ENCODE data around the gene GNA15.

Gene GNA15

DNA sequence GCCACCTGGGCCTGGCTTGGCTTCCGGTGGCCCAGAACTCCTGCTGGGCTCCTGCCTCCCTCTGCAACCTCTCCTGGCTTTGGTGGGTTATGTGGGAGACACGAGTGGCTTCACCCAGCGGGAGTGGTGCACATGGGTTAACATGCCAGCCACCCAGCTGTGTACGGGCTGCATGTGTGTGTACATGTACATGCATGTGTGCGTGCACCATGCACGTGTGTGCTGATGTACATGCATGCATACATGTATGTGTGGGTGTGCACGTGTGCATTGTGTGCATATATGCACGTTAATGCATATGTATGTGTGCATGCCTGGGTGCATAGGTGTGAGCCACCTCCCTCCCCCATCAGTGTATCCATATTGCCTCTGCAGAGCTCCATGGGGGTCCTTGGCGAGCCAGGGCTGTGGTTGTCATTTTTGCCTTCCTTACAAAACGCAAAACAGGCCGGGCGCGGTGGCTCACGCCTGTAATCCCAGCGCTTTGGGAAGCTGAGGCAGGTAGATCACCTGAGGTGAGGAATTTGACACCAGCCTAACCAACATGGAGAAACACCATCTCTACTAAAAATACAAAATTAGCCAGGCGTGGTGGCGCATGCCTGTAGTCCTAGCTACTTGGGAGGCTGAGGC lies 29.2 kb upstream of the GNA15 start:
- FAIRE-seq = no peak

GRCh38 chr19:3107658-3108057 lies 28.2 kb upstream of the GNA15 start:
- FAIRE-seq = no peak

DNA sequence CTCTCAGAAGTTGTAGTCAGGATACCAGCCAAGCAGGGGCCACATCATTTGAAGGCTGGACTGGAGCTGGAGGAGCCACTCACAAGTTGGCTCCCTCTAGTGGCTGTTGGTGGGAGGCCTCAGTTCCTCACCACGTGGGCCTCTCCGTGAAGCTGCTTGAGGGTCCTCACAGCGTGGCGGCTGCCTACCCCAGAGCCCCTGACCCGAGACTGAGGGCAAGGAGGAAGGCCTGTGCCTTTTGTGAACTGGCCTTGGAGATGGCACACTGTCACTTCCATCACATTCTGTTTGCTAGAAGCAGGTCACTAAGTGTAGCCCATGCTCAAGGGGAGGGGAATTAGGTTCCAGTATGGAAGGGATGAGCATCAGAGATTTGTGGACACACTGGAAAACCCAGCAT lies 27.1 kb upstream of the GNA15 start:
- no peak for FAIRE-seq

DNA sequence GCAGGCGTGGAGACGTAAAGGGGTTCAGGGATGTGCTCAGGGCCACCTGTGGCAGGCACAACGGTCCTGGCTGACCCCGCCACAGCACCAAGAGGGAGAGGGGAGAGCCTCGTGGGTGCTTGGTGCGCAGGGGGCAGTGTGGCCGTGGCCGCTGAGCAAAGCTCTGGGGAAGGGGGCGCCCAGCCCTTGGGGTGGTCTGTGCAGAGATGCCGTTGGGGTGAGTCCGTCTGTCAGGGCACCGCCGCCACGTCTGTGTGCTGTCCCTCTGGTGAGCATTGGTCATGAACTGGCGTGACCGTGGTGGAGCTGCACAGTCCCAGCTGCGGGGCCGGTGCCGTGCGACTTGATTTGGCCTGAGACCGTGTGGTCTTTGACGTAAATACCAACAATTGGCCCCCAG lies 26.3 kb upstream of the GNA15 start:
- no peak for FAIRE-seq

DNA sequence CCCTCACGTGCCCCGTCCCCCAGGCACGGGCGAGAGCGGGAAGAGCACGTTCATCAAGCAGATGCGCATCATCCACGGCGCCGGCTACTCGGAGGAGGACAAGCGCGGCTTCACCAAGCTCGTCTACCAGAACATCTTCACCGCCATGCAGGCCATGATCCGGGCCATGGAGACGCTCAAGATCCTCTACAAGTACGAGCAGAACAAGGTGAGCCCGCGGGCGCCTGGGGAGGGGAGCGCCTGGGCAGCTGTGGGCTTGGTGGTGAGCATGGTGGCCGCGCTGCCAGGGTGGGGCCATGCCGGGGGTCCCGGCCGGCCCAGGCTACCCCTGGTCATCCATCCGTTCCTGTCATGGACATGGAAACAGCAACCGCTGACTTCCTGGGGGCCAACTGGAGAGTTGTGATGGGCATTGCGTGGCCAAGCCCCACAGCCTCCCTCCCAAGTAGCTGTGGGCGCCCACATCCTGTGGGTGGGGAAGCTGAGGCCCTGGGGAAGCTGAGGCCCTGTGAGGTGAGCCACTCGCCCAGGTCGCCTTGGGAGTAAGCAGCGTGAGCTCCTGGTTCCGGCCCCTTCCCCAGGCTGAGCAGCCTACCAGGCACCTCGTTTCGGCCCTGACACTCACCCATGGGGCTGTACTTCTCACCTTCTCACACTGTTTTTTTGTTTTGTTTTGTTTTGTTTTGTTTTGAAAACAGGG lies 25.6 kb upstream of the GNA15 start:
- no peak for FAIRE-seq

DNA sequence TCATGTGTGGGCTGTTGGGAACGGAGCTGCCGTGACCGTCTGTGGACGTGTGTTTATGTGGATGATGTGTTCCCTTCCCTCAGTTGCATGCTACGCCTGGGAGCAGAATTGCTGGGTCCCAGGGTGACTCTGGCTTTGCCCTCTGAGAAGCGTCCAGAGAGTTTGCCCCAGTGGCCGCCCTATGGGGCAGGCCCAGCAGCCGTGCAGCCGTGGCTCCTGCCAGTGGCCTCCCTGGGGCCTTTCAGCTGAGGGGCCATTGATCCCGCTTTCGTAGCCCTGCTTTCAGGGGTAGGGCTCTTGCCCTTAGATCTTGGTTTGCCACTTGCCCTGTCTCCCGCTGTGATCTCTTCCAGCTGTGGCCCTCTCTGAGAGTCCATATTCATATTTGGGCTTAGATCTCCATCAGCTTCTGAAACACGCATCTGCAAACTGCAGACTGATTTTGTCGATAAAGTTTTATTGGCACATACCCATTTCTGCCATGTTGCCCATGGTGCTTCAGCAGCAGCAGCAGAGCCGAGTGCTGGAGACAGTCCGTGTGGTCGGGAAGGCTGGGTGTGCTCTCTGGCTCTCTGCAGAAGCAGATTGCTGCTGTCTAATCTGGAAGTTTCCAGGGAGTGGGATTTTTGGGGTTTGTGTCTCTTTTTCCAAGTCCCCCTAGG lies 24.1 kb upstream of the GNA15 start:
- no peak for FAIRE-seq

DNA sequence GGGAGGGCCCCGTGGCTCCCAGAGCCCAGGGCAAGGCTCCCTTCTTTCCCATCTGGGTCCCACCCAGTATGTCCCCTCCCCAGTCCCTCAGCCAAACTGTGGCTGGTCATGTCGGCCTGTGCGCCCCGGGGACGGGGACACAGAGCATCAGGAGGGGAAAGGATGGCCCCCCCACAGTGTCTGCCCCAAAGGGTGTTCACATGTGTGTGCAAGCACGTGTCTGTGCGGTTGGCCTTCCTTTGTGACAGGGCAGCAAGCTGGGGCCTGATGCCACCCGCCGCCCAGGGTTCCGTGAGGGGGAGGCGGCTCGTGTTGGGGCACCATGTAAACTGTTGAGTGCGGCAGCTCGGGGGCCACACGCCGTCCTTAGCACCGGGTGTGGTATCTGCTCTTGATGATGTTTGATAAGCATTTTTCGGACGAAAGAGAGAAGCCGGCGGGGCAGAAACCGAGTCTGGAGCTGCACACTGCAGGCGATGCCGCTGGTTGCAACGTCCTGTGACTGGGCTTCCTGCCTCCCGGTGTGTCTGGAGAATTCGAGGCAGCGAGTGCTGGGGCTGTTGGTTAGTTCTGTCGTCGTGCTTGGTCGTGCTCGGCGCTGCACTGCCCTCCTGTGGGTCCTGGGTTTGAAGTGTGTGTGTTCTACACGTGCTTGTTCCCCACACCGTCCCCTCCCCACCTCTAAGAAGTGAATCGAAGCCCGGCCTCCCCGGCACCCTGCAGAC lies 23.3 kb upstream of the GNA15 start:
- no peak for FAIRE-seq

DNA sequence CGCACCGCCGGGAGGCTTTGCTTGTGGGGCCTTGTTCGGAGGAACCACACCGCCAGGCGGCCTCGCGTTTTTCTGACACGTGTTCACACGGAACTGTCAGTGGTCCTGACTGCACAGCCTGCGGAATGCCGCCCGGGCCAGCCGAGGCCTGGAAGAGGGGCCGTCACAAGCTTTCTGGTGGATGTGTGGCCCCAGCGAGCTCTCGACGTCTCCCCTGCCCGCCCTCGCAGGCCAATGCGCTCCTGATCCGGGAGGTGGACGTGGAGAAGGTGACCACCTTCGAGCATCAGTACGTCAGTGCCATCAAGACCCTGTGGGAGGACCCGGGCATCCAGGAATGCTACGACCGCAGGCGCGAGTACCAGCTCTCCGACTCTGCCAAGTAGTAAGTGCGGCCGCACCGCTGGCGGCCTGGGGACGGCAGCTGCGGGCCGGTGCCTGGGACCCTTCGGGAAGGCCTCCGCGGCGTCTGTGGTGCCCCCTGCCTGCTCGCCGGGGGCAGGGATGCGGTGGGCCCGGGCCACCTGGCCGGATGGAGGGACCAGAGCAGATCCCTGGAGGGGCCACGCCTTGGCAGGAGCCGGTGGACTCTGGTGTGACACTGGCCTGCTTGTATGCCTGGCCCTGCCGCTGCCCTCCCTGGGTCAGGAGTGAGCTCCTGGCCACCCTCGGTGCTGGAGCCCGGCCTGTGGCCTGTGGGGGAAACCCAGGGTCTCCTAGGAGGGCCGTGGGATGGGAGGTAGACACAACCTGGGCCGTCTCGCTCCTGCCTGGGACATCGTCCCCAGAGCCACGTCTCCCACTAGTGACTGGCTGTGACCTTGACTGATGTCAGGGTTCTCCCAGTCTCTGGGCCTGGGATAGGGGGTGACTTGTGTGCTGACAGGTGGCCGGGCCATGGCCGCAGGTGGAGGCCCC lies 22.5 kb upstream of the GNA15 start:
- FAIRE-seq = no peak

DNA sequence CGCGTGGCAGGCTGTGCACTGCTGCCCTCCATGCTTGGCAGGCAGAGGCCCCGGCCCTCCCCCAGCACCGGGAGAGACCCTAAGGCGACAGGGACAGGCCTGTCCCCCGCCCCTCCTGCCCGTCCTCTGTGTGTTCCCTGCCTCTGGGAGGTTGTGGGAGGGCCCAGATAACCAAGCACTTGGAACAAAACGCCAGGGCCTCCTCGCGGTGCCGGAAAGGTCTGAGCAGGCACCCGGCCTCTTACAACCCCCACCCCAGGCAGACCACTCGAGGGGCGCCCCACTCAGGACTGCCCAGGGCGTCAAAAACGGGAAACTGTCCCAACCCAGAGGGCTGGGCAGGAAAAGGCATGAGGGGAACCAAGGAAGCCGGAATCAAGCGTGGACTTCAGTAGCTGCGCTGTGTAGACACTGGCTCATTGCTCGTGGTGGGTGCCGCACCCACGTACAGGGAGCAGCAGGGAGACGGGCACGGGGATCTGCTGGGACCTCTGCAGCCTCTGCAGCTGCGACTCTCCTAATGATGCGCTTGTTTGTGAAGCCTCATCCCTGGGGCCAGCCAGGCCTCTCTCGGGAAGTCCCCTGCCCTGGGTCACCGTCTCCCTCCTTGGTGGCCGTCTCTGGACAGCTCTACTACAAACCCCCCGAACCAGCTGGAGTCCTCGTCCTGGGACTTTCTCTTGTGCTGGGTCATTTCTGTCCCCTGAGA lies 21.7 kb upstream of the GNA15 start:
- FAIRE-seq = no peak

GRCh38 chr19:3114811-3115210 lies 21.0 kb upstream of the GNA15 start:
- no peak for FAIRE-seq

- FAIRE-seq = no peak
Observed at GRCh38 chr19:3115411-3115810, 20.4 kb upstream of the GNA15 start.

- FAIRE-seq = no peak
Observed at GRCh38 chr19:3115916-3116602, 19.8 kb upstream of the GNA15 start.

DNA sequence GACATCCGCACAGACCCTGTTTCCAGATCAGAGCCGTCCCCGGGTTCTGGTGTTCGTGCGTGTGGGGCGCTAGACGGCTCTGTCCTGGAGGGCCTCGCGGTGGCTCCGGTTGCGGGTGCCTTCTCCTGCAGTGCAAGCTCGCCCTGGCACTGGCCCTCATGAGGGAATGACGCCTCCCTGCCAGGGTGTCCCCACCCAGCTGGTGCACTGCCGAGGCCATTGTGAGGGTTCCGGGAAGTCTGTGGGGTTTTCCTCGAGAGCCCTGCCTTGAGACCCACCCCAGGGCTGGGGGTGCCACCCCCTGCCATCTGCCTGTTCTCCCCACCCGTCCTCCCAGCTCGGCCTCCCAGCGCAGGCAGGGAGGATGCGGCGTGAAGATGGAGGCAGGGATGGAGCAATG lies 19.2 kb upstream of the GNA15 start:
- FAIRE-seq = no peak

- no peak for FAIRE-seq
Observed at GRCh38 chr19:3117716-3118115, 18.1 kb upstream of the GNA15 start.

DNA sequence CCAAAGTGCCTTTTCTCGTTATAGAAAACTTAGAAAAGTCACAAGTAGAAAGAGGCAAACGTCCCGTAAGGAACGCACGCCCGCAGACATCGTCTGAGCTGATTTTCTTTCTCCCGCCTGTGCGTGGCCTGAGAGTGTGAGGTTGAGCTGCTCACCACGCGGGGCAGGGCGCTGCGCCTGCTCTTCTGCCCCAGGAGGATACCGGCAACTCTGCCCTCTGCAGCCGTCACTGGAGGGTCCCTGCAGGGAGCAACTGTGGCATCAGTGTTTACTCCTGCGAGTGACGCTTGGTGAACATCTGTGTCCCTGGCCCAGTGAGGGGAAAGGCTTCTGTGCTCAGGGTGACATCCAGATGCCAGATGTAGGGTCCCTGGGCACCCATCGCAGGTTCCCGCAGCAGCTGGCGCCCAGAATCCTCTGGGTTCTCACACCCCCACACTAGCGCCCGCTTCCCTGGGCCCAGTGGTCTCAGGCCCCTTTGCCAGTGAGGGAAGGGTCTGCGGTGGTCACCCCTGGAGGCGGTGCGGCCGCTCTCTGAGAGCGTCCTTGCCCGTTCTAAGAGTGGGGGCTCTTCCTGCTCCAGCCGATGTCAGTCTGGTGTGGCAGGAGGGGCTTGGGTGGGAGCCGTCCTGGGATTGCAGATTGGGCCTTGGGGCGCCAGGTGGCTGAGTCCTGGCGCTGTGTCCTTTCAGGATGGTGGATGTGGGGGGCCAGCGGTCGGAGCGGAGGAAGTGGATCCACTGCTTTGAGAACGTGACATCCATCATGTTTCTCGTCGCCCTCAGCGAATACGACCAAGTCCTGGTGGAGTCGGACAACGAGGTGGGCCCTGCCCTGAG lies 17.4 kb upstream of the GNA15 start:
- FAIRE-seq = no peak

- FAIRE-seq = no peak
Observed at GRCh38 chr19:3119071-3119595, 16.7 kb upstream of the GNA15 start.

DNA sequence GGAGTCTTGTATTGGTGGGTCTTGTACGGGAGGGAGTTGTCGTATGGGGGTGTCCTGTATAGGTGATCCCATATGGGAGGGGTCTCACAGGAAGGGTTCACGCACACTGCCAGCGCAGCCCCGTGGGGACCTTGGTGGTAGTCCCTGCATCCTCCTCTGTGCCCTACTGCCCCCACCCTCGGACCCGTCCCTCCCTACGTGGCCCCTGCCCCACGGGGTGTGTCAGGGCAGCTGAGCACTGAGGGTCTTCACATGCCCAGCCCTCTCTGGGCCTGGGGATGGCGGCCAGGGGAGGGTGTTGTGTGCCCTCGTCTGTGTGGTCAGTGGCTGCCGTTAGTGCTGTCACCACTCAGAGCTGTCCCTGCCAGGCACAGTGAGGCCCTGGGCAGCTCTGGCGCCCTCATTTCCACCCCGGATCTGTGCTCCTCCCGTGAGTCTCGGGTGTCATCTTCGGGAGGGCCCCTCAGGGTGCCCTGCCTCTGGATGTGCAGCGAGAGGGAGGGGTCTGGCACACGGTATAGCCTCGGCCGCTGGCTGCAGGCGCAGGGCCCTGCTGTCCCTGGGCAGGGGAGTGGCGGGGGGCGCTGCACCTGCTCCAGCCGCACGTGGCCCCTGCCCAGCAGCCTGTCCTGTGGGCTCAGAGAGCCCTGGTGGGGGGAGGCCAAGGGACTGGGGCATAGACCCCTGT lies 16.0 kb upstream of the GNA15 start:
- FAIRE-seq = no peak

DNA sequence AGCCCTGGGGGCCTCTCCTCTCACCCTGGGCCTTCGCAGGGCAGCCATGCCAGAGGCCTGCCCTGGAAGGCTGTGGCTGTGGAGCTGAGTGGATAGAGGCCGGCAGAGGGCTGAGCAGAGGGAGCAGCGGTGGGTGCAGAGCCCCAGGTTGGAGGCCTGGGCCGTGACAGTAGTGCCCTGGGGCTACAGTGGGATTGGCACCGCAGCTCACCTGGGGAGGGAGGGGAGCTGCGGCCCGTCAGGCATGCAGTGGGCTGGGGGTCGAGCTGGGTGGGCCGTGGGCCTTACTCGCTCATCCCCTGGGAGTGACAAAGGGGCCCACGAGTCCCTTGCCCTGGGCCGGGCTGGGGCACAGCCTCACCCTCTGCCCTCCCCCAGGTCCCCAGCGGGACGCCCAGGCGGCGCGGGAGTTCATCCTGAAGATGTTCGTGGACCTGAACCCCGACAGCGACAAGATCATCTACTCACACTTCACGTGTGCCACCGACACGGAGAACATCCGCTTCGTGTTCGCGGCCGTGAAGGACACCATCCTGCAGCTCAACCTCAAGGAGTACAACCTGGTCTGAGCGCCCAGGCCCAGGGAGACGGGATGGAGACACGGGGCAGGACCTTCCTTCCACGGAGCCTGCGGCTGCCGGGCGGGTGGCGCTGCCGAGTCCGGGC lies 15.1 kb upstream of the GNA15 start:
- FAIRE-seq = no peak

GRCh38 chr19:3121396-3121795 lies 14.4 kb upstream of the GNA15 start:
- FAIRE-seq = no peak

Data from G401.6 (cell line).